Femur (tissue), 1 donor: ENCODE data around the gene PTDSS2.
"Not testable (repeated sequence)": the region's sequence is repeated elsewhere in the genome, so short reads cannot be mapped to it uniquely, and the experiment has no call there.

Experiments used
- DNase-seq: peaks from one replicate; pipeline ENCODE4 v3.0.0-alpha.2; 2017

The PTDSS2 gene

DNA sequence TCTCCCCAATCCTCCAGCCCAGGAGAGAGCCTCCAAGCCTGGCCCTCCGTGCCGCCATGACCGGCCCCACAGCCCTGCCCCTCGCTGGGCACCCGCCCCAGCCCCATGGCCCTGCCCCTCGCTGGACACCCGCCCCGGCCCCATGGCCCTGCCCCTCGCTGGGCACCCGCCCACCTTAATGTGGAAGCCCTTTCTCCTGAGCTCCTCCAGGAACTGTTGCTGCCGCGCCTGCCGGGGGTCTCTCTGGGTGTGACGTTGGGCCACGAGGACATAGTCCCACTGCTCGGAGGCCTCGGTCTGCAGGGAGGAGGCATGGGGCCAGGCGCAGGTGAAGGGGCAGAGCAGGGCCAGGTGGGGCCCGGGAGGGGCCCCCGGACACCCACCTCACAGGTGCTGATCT, 16.4 kb upstream of the PTDSS2 start:
- DNase-seq: no peak

GRCh38 chr11:434496-434895, 15.6 kb upstream of the PTDSS2 start:
- DNase-seq: no peak

- DNase-seq: not testable (repeated sequence)
Observed at GRCh38 chr11:434999-435740, 14.9 kb upstream of the PTDSS2 start.

DNA sequence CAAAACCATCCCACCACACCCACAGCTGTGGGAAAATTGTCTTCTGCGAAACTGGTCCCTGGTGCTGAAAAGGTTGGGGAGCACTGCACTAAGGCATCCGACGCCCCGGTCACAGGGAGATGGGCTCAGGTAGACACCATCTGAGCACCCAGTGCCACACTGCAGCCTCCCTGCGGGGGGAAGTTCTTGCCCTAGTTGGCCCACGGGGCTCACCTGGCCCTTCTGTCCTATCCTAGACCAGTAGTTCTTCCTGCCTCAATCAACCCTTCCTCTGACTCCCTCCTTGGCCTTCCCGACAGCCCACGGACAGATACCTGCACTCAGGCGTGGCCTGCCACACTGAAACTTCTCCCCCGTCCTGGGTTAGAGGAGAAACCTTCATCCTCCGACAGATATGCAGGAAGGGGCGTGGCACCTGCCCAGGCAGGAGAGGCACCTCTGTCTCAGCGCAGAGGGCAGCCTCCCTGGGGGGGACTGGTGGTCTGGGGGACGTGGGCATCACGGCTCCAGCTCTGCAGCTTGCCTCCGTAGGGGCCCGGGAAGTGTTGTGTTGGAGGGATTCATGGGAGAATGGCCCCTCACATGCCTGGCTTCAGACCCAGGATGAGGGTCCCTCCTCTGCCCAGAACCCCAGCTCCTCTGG, 12.7 kb upstream of the PTDSS2 start:
- no peak for DNase-seq

DNA sequence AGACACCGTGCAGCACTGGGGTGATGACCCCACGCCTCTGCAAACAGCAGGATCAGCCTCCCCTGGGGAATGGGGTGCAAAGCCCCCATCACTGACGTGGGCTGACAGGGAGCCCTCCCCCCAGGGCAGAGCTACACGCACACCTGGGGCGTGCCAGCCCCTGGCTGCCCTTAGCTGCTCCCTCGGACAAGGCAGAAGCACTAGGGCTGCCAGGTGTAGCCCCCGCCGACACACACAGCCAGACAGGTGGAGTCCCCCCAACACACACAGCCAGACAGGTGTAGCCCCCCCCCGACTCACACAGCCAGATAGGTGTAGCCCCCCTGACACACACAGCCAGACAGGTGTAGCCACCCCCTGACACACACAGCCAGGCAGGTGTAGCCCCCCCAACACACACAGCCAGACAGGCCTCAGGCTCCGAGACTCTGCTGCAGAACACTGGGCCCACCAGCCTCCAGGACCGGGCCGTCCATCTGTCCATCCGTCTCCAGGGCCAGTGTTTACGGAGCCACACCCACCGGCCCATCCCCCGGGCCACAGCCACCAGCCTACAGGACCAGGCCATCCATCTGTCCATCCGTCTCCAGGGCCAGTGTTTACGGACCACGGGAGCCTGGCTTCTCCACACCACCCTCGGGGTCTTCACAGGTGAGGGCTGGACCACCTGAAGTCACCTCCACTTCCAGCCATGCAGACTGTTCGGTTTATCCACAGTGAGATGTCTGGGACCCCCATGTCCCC, 11.8 kb upstream of the PTDSS2 start:
- no peak for DNase-seq

DNA sequence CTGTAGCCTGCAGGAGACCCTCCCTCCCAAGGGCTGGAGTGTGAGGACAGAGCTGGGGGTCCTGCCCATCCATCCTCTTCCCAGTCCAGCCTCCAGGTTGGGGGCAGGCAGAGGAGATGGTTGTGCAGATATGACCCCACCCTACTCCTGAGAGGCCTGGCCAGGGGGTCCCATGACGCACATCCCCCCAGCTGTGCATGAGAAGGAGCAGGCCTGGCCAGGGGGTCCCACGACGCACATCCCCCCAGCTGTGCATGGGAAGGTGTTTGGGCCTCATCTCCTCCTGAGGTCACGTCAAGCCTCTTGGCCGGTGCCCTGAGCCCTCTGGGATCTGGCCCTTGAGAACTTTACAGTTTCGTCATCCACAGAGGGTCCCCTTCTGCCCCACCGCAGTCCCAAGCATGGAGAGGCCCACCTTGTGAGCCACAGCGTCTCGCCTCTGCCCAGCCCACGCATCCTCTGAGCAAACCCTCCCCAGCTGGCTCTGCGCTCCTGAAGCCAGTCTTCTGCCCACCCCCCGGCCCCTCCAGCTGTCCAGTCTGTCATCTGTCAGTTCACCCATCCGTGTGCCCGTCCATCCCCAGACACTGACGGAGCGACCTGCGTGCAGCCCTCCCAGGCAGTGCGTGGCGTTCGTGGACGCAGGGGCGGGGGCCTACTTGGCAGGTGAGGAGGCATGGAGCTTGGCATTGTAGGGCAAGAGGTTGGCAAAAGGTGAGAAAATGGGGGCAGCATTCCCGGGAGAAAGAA, 10.6 kb upstream of the PTDSS2 start:
- DNase-seq: no peak

- no peak for DNase-seq
Observed at GRCh38 chr11:440065-441042, 9.7 kb upstream of the PTDSS2 start.

DNA sequence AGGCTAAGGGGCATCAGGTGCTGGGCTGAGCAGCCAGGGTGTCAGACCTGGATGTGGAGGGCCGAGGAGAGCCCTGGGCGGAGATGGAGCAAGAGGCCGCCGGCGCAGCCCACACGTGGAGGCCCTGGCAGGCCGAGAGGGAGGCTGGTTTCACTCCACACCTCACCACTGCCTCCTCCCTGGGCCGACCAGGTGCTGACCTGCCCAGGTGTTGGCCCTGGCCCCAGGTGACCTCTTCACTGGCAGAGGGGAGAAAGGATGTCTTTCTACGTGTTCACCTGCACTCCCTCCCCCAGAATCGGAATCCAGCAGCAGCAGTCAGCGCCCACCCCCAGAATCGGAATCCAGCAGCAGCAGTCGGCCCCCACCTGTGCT, 9.0 kb upstream of the PTDSS2 start:
- no peak for DNase-seq

GRCh38 chr11:441418-442274, 8.4 kb upstream of the PTDSS2 start, which contains the start of gene ANO9:
ANO9 (minus strand) TSS chr11:442011; CDS start chr11:441926, 85 bp downstream.
- DNase-seq: no peak

- DNase-seq: no peak
Observed at GRCh38 chr11:442611-443081, 7.4 kb upstream of the PTDSS2 start.

GRCh38 chr11:443542-444199, 6.4 kb upstream of the PTDSS2 start:
- no peak for DNase-seq

- DNase-seq: peak; percentile 66
Observed at GRCh38 chr11:444396-445144, 5.5 kb upstream of the PTDSS2 start.

- peak; percentile 19 for DNase-seq
Observed at GRCh38 chr11:445765-446588, 4.1 kb upstream of the PTDSS2 start.

- DNase-seq: peak; percentile 51
Observed at GRCh38 chr11:446891-447290, 3.2 kb upstream of the PTDSS2 start.

DNA sequence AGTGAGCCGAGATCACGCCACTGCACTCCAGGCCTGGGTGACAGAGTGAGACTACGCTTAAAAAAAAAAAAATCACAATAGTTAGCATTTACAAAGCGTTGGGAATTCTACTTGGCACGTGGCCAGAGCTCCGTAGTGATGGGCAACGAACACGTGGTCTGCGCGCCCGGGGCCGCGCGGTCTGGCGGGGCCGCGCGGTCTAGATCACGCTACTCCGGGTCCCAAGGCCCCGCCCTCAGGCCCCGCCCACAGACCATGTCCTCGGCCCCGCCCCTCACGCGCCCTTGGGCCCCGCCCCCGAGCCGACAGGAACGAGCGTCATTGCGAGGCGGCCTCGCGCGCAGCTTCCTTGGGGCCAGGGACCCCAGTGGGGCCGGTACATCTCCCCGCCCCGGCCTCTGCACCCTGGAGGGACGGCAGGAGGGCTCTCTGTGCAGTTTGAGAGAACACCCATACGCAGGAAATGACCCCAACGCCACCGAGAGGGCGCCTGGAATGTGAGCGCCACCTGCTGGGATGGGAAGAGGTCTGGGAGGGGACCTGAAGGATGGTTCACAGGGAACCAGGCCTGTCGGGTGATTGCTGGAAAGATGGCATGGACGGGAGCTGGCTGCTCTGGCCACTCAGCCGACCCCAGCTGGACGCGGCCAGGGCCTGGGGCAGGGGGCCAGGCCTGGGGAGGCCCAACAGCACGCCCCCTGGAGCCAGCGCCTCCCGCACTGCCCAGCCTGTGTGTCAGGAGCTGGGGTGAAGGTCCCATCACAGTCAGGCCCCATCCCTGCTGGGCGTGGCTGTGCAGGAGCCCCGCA, 2.0 kb upstream of the PTDSS2 start:
- peak; percentile 96 for DNase-seq

DNA sequence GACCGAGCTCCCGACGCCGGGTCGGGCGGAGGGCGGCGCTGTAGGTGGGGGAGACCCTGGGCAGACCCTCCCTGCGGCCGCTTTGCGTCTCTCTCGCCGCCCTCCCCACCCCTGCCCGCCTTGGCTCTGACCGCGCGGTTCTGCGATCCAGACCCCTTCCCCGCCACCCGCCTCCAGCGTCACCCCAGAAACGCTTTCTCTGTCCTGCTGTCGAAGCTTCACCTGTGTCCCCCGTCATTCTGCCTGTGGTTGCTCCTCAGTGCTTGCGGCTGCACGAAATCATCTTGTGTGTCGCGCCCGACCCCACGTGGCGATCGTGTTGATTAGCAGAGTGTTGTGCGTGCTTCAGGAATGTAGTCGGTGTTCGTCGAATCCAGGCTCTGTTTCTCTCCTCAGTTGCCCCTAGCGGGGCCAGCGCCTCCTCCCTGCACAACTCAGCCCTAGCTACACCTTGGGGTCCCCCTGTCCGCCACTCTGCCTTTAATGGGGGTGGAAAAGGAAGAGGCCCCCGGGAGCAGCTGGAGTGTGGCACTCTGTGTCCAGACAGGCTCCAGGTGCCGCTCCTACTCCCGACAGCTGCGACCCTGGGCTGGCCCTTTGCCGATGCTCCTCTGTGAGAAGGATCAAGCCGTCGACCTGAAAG, 851 bp downstream of the PTDSS2 start:
- peak; percentile 75 for DNase-seq

- no peak for DNase-seq
Observed at GRCh38 chr11:451738-452137, 1.7 kb downstream of the PTDSS2 start.
